A673 (cell line): Measurements from ENCODE around the gene KICS2. TPM values are rescaled to one million over a fixed set of nuclear protein-coding genes. Genes with fewer than 3 reads are reported as not detected.
"Not testable (repeated sequence)": the region's sequence is repeated elsewhere in the genome, so short reads cannot be mapped to it uniquely, and the experiment has no call there.

ENCODE experiments used
- BruUV-seq: library from RNA; stranded (reverse); fragments of 400-500 nt; replicated peaks from 2 replicates; lab custom pipeline; 2021; lab: Mats Ljungman, UMichigan
- CTCF ChIA-PET: fragments of 300-600 bp; sonication (Branson Sonifier 250); formaldehyde crosslinking; loops from one replicate; lab custom pipeline; 2022; ENCODE audit warnings: antibody characterized with exemption; lab: Charles Lee
- POLR2A ChIA-PET: fragments of 300-600 bp; sonication (Branson Sonifier 250); formaldehyde crosslinking; loops from one replicate; lab custom pipeline; 2022; ENCODE audit warnings: antibody characterized with exemption; ENCODE audit not compliant: low non-redundant PET; lab: Charles Lee
- DNase-seq: peaks from one replicate; pipeline ENCODE4 v3.0.0-alpha.2; 2015; ENCODE audit warnings: low spot score
- H3K27ac ChIP-seq: fragments of 200-600 bp; sonication (generic); 2 replicates; pipeline ENCODE4 v1.5.1; 2016; ENCODE audit warnings: mixed run types, low read depth, mild to moderate bottlenecking, mixed read lengths, antibody characterized with exemption, low read length; ENCODE audit not compliant: poor library complexity, severe bottlenecking
- H3K27me3 ChIP-seq: fragments of 200-600 bp; sonication (generic); replicated peaks from 2 replicates; pipeline ENCODE4 v1.6.1; 2017; ENCODE audit warnings: mixed run types, low read depth, mild to moderate bottlenecking, mixed read lengths, antibody characterized with exemption, low read length; ENCODE audit not compliant: insufficient read depth, poor library complexity
- H3K36me3 ChIP-seq: fragments of 200-600 bp; sonication (generic); 2 replicates; pipeline ENCODE4 v1.6.1; 2016; ENCODE audit warnings: mixed run types, mild to moderate bottlenecking, mixed read lengths, antibody characterized with exemption, low read length; ENCODE audit not compliant: insufficient read depth, poor library complexity, severe bottlenecking
- H3K4me1 ChIP-seq: fragments of 200-600 bp; sonication (generic); 2 replicates; pipeline ENCODE4 v1.6.1; 2017; ENCODE audit warnings: mixed run types, mild to moderate bottlenecking, mixed read lengths, antibody characterized with exemption, low read length; ENCODE audit not compliant: insufficient read depth, poor library complexity, severe bottlenecking
- H3K4me3 ChIP-seq: fragments of 200-600 bp; sonication (generic); 2 replicates; pipeline ENCODE4 v1.5.1; 2016; ENCODE audit warnings: low read depth, mixed run types, mild to moderate bottlenecking, mixed read lengths, low read length; ENCODE audit not compliant: poor library complexity, severe bottlenecking
- H3K9me3 ChIP-seq: fragments of 200-600 bp; sonication (generic); 2 replicates; pipeline ENCODE4 v1.6.1; 2016; ENCODE audit warnings: mixed run types, low read depth, mild to moderate bottlenecking, mixed read lengths, antibody characterized with exemption, low read length; ENCODE audit not compliant: poor library complexity, severe bottlenecking
- EZH2 ChIP-seq: fragments of 200-600 bp; sonication (generic); IDR thresholded peaks from 2 replicates; pipeline ENCODE4 v1.6.1; 2017; ENCODE audit warnings: borderline replicate concordance, low read depth, mild to moderate bottlenecking, mixed read lengths, antibody characterized with exemption, low read length; ENCODE audit not compliant: poor library complexity, severe bottlenecking
- intact Hi-C: fragments of 100-400 bp; cut with micrococcal nuclease; formaldehyde crosslinking; loops from one replicate; pipeline ENCODE4 v1.10.0; 2022; ENCODE audit not compliant: unreplicated experiment
- total RNA-seq: library from RNA; stranded (reverse); gene quantifications from 2 replicates; pipeline ENCODE4 v1.2.3, GENCODE V29; 2021
- TF ChIP-seq, protein P1 (sequence below): fragments of 300-800, 200-600 bp; sonication (generic); conservative IDR thresholded peaks from 2 replicates; pipeline ENCODE4 v1.5.1; 2017; ENCODE audit warnings: low read depth, mild to moderate bottlenecking, antibody characterized with exemption, low read length, moderate library complexity, mixed read lengths

KICS2 gene
- total RNA-seq, 1 experiment from 2014 or later = 14.0 TPM

DNA sequence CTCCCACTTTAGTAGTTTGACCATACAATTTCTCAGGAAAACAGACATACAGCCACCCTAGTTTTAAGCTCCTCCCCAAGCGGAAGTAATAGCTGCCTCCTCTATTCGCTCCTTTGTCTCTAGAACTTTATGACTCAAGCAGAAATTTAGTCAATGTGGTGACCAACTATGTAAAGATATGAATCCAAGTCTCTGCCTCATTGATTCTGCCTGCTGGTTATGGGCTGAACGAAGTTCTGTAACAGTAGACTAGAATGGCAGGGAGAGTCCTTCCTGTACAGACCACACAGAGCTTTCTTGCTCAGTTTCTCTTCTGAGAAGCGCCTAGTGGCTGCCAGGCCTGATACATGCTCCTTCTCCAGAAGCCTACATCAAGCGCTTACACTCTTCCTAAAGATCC, 19.1 kb downstream of the KICS2 start:
- H3K4me3 ChIP-seq = no peak overlapping the region
- no peak for DNase-seq
- H3K36me3 ChIP-seq = no peaks in the 10 kb centered on the region
- TF ChIP-seq EZH2 = no peak
- TF ChIP-seq, protein P1, sequence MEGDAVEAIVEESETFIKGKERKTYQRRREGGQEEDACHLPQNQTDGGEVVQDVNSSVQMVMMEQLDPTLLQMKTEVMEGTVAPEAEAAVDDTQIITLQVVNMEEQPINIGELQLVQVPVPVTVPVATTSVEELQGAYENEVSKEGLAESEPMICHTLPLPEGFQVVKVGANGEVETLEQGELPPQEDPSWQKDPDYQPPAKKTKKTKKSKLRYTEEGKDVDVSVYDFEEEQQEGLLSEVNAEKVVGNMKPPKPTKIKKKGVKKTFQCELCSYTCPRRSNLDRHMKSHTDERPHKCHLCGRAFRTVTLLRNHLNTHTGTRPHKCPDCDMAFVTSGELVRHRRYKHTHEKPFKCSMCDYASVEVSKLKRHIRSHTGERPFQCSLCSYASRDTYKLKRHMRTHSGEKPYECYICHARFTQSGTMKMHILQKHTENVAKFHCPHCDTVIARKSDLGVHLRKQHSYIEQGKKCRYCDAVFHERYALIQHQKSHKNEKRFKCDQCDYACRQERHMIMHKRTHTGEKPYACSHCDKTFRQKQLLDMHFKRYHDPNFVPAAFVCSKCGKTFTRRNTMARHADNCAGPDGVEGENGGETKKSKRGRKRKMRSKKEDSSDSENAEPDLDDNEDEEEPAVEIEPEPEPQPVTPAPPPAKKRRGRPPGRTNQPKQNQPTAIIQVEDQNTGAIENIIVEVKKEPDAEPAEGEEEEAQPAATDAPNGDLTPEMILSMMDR = no peak
- CTCF ChIA-PET = no interaction called here
- no peaks in the 10 kb centered on the region for H3K27me3 ChIP-seq
- H3K27ac ChIP-seq = no peak overlapping the region
- POLR2A ChIA-PET = no interaction called here
- H3K4me1 ChIP-seq = no peaks in the 10 kb centered on the region
- no peaks in the 10 kb centered on the region for H3K9me3 ChIP-seq
- BruUV-seq = no TSS peak
- intact Hi-C loops = no loop called here

DNA sequence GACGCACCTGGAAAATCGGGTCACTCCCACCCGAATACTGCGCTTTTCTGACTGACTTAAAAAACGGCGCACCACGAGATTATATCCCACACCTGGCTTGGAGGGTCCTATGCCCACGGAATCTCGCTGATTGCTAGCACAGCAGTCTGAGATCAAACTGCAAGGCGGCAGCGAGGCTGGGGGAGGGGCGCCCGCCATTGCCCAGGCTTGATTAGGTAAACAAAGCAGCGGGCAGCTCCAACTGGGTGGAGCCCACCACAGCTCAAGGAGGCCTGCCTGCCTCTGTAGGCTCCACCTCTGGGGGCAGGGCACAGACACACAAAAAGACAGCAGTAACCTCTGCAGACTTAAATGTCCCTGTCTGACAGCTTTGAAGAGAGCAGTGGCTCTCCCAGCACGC, 26.3 kb downstream of the KICS2 start:
- H3K4me1 ChIP-seq, H3K36me3 ChIP-seq, BruUV-seq, CTCF ChIA-PET, DNase-seq, intact Hi-C loops, POLR2A ChIA-PET, H3K27ac ChIP-seq, H3K4me3 ChIP-seq, H3K9me3 ChIP-seq, H3K27me3 ChIP-seq: not testable (repeated sequence)

DNA sequence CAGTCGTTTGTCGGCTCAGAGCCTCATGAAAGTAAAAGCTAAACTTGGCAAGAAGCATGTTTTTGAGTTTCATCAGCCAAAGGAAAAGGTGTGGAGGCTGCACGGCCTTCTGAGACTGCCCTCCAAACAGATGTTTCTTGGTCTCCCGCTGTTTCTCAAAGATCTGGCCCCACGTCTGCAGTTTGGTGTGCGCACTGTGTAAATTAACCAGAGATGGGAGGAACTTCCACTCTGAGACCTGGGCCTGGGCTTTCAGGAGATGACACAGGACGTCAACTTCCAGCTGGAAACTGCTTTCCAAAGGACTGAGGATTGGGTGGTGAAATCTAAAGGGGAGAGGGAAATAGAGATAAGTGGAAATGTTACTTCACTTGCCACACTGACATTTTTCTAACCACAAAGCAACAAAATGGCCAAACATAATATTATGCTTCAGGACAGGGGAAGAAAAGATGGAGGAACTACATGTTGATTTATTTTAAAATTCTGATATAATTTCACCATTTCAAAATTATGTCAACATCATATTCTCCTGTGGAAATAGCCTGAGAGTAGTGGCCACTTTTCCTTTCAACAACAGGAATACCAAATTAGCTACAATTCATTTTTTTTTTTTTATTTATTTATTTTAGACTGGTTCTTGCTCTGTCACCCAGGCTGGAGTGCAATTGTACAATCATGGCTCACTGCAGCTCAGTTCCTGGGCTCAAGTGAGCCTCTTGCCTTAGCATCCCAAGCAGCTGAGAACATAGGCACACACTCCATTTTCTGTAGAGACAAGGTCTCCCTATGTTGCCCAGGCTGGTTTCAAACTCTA, 27.6 kb downstream of the KICS2 start:
- CTCF ChIA-PET = interaction anchor here (0.6 kb wide), 1 partner anchor 376 kb away, joined by 3 read pairs; no protein-coding TSS in a partner anchor

More for the DNA sequence above, 27.6 kb downstream of the KICS2 start:
- TF ChIP-seq, protein P1 = no peak
- TF ChIP-seq EZH2 = no peak
- DNase-seq = no peak
- no peak overlapping the region for H3K4me3 ChIP-seq
- no peaks in the 10 kb centered on the region for H3K36me3 ChIP-seq
- no TSS peak for BruUV-seq
- intact Hi-C loops = no loop called here
- no peaks in the 10 kb centered on the region for H3K27me3 ChIP-seq
- no peaks in the 10 kb centered on the region for H3K9me3 ChIP-seq
- POLR2A ChIA-PET = no interaction called here
- H3K4me1 ChIP-seq = no peaks in the 10 kb centered on the region
- no peak overlapping the region for H3K27ac ChIP-seq
